HG03571 (cell line): Measurements from ENCODE around the gene SESN3.
"Not testable (repeated sequence)": the region's sequence is repeated elsewhere in the genome, so short reads cannot be mapped to it uniquely, and the experiment has no call there.

Experiments used
- ATAC-seq: cut with Tn5 transposase; IDR thresholded peaks from one replicate; pipeline ENCODE4 v1.9.1; 2021; ENCODE audit not compliant: unreplicated experiment

Gene SESN3

GRCh38 chr11:95252586-95252985 is 21.6 kb upstream of the SESN3 start:
- no peak for ATAC-seq

GRCh38 chr11:95251896-95252295 is 20.9 kb upstream of the SESN3 start:
- not testable (repeated sequence) for ATAC-seq

- peak; percentile 90 for ATAC-seq
Observed at GRCh38 chr11:95248666-95249467, 17.9 kb upstream of the SESN3 start.

DNA sequence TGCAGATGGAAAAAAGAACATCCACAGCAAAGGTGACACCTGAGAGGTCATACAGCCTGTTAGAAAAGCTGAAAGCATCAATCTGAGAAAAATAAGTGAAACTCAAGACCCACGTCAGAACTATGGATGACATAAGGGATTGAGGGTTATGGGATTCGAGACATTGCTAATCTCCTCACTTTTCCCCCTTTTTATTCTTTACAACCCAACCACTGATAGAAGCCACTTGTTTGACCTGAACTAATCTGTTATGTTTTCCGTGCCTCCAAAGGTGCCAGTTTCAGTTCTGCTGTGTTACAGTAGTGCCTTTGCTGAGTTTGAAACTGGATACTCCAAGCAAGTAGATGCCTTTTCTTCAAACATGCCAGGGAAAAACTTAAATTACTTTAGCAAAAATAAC is 16.9 kb upstream of the SESN3 start:
- ATAC-seq: no peak

DNA sequence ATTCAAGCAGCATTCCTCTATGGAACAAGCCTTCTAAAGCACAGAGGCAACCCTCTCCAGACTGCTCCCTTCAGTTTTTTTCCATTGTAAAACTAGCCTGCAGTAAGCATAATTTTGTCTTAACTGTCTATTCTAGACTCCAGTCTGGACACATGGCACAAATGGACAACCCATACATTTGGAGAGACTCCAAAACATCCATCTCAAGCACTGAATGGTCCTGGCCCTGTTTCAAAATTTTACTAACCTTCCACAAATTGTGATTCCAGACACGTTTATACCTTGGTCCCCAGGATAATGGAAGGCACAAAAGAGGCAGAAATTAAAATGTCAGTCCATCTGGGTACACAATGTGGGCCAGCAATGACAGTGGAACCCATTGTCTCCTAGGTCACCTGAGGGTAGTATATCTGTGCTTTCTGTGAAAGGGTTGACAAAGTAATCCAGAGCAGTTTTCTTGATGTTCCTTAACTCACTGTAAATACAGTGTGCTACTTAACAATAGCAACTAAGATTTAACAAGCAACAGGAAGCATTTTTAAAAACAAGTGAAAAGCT is 16.2 kb upstream of the SESN3 start:
- ATAC-seq: no peak

DNA sequence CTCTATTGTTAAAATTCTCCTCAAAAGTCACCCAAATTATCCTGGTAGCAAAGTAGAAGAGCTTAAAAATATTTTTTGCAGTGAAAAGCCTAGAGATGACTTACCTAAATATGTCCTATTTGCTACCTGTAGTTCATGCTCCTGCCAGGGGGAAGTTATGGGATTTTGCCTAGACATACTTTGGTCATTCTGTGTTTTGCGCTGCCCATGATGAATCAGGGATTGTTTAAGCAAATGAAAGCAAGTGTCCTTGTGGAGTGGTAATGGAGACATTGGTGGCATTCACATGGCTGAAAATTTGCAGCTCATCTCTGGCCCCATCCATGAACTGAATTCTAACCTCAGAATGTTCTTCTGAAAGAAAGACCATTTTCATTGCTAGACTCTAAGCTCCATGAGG is 14.6 kb upstream of the SESN3 start:
- ATAC-seq: no peak

DNA sequence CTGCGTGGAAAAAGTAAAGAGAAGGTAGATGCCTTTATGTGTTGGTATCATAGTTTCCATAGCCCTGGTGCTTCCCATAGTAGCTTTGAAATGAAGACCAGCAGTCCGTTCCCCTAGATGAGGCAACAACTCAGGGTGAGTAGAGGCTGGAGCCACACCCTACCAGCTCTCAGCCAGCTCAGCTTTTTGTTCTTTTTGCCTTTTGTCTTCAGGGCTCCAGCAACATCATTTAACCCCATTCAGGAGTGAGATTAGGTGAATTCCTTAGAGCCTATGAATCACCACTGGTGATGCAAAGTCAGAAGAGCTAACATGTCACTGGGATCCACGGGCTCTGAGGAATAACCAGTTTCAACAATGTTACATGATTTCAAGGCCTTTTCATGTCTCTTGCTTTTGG is 14.0 kb upstream of the SESN3 start:
- ATAC-seq: no peak

DNA sequence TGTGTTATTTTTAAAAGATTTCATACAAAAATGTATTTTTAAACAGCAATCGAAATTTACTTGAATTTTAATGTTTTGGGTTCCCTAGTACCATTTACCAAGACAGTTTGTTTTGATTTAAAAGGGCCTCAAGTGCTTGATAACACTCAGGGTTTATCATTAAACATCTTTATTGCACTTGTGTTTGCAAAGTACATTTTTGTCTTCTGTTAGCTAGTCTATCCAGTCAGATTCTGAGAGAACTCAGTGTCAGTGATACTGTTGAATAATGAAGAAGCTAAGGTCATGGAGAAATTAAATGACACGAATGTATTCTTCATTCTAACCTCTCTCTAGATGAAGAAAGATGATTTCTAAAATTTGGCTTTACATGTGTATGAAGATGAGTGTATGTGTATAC is 12.7 kb upstream of the SESN3 start:
- ATAC-seq: no peak

- no peak for ATAC-seq
Observed at GRCh38 chr11:95242845-95243605, 12.0 kb upstream of the SESN3 start.

DNA sequence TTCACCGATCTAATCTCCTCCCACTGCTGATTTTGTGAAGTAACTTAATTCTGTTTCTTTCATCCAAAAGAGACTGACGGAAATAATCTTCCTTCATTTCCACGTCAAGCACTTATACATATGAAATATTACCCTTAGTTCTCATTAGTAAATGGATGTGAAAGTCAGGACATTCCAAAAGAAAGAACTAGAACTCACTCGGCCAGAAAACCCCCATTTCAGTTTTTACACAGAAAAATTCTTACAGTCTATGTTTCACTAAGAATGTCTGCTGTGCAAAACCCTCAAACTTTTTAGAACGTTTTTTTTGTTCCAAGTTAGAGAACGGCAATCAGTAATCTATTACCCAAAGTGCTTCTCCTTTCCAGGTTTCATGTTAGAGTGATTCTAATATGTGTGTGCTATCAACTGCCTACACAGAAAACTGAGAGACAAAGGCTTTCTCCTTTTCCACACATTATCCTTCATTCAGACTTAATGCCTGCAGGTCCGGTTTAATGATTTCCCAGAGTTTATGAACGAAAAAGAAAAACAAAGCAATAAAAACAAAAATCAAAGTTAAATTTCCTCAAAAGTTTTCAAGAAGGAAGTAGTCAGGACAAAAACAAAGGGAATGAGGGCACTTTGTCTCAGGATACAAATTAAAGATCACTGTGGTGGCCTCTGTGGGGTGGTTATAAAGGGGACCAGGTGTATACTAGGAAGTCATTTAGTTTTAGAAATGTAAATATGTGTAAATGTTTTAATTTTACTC is 11.3 kb upstream of the SESN3 start:
- peak; percentile 70 for ATAC-seq

DNA sequence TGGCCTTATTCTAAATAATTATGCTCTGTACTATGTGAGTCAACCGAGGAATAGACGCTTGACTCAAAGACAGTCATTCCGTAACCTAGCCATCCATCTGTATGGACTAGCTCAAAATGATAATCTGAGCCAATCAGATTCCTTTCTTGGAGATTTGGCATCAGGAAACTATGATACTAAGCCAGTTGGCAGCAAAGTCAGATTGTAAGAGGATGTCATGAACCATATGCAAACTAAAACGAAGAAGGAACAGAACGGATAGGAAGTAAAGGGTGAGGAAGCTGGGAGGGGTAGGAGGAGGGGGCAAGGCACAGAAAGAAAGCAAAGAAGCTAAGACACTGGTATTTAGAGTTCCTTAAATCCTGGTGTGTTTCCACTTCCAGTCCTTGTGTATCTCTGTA is 10.7 kb upstream of the SESN3 start:
- peak; percentile 49 for ATAC-seq

DNA sequence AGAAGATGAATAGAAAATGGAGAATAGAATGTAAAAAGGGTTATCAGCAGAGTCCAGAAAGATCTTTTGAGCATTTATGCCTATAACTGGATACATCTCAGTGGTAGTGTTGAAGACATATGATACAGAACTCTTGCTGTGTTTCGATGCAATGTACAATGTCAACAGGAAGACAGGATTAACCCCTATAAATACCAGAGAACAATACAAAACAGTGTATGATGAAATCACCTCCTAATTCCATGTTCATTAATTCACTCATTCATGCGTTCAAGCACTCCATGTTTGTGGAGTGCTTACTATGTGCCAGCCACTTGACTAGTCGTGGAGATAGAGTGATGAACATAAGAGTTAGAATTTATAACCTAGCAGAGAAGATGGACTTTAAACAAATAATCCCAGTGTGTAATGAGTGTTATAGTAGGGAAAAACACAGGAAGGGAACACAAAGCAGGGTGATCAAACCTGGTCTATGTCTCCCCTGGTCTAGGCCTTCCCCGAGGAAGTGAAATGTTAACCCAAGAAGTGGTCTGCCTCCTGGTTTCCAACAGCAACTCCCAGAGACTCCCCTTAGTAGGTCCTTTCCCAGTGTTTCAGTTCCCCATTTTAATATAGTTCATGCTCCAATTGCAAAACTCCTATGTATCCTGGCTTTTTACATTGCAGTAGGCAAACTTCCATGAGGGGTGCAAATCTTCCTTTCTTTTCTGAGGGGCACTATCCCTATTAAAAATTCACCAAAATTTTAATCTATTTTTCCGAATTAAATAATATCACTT is 9.1 kb upstream of the SESN3 start:
- ATAC-seq: no peak

GRCh38 chr11:95232666-95233065 is 1.7 kb upstream of the SESN3 start:
- no peak for ATAC-seq

GRCh38 chr11:95231881-95232605 is 1.0 kb upstream of the SESN3 start:
- ATAC-seq: peak; percentile 31

DNA sequence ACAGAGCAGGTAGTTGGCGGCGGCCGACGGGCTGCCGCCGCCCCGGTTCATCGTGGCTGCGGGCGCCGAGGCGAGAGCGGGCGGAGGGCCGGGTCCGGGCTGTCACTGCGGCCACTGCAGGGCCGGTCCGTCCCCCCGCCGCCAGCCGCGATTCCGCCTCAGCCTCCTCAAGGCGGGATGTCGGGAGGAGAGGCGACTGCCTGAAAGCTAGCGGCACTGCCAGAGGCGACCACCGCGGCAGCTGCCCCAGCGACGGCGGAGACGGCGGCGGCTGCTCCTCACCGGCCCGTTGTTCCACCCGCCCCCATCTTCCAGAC is 234 bp downstream of the SESN3 start:
- ATAC-seq: peak; percentile 10

DNA sequence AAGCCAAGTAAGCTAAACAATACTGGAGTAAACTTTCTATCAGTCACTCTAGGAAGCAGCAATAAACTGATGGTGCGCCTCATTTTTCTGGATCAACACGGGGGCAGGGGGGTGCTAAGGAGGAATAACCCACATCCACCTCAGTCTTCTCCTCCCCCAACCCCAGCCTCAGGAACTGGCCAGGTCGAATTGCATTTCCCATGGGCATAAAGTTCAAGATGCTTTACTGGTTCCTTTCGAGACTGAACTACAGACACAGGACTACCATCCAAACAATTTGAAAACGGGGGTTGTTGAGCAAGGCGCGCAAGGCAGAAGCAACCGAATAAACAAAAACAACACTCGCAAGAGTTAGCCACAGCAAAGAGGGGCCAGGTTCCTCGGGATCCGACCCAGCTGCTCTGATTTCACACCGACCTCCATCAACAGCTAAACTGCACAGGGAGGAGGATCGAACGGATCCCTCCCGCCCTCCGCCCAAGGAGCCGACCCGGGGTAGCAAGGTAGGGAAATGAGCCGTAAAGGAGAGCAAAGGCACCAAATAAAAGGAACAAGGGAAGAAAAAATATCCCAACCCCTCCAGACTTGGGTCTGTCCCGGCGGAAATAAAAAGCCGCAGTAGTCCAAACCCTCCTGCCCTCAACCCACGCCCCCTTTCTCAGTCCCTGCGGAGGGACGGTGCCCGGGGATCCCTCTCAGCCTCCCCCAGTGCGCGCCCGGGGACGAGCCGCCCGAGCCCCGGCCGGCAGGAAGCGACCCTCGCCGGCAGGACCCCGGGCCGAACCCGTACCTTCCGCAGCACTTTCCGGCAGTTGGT is 801 bp downstream of the SESN3 start:
- no peak for ATAC-seq

- ATAC-seq: no peak
Observed at GRCh38 chr11:95229199-95229992, 1.6 kb downstream of the SESN3 start.

DNA sequence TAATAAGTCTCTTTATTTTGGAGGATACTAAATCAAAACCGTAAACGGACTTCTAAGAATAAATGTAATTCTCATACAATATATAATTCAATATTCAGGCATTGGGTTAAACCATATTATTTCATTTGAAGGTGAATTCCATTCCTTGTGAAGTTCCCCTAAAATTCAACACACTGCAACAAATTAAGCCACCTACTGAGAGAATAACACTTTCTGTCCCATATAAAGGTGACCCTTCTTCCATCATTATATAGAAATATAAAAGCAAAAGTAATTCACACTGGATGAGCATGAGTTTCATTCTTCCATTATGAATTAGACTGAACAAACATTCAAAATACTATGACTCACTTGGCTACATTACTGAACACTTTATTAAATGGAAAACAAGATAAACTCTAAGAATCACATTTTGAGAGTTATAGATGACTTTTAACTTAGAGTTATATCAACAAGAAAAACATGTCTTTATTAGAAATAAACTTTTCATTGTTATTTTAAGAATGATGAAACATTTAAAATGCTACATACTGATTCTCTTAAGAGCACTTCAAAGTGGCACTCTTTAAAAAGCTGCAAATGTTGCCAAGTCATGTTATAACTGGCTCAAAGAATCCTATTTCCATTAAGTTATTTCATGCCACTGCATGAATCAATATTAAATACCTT is 2.8 kb downstream of the SESN3 start:
- ATAC-seq: no peak
